EL (cell line): Measurements from ENCODE around the gene GDPD5.

Experiments
- DNase-seq: peaks from one replicate; pipeline ENCODE4 v3.0.0-alpha.2; 2016

The GDPD5 gene

DNA sequence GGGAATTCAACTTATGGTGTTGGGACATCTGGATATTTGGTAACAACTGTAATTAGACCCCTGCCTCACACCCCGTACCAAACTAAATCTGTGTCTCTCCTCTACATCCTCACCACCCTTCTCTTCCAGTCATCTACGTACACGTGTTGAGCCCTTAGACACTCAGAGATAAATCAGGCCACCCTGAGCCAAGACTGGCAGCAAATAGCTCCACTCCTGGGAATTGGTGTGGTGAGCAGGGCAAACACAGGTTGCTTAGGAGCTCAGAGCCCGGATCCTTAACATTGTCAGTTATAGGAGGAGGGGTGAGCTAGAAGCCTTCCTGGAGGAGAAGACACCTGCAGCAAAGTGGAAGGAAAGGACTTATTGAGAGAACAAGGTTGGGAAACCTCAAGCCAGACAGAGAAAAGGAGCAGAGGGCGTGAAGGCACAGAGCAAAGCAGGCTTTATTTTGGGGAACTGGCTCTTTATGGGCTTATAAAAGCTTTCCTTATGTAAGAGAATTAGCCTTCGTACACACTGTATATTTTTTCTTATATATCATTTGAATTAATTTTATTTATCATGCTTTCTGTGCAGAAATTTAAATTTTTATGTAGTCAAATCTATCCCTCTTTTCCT, 55.8 kb downstream of the GDPD5 start:
- no peak for DNase-seq

DNA sequence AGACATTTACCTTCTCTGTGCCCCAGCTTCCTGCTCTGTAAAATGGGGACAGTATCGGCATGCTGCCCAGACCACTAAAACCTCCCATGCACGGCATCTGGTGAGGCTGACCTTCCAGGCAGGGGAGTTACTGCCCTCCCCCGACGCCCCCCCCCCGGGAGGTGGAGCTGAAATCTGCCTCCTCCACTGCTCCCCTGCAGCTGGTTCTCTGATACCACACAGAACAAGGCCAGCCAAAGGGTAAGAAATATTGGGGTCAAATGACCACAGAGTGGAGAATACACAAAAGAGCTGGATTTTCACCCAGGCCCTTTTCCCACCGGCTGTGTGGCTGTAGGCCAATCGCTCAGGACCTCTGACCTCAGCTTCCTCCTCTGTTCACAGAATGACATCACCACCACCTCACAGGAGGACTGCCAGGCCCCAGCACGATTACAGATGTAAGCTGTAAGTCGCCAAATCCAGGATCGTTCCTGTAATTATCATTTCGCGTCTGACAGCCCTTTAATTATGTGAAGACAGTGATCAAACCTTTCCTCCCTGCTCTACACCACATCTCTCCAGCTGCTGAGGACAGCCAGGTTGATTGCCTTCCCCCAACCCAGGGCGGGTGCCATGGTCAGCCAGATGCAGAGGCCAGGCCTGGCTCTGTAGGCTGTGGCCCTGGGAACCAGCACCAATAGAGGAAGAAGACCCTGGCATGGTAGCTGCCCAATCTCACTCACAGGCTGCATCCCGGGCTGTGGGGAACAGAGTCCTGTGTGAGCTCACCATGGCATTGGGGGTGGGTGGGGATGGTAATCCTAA, 57.0 kb downstream of the GDPD5 start:
- peak; percentile 75 for DNase-seq

DNA sequence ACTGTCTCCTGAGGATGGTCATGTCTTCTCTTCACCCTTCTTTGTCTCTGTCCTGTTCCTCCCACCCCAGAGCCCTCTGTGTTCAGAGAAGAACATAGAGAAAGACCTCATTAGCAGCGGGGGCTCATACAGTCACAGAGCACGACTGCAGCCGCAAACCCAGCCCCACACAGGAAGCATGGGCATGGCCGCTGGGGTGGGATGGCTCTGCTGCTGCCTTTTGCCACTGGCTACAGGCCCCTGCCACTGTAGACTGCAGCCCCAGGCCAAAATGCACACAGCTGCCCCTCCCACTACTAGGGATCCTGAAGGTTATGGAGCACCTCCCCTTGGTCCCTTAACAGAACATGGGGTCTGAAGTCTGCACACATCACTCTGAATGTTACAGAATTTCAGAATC, 57.9 kb downstream of the GDPD5 start:
- no peak for DNase-seq

DNA sequence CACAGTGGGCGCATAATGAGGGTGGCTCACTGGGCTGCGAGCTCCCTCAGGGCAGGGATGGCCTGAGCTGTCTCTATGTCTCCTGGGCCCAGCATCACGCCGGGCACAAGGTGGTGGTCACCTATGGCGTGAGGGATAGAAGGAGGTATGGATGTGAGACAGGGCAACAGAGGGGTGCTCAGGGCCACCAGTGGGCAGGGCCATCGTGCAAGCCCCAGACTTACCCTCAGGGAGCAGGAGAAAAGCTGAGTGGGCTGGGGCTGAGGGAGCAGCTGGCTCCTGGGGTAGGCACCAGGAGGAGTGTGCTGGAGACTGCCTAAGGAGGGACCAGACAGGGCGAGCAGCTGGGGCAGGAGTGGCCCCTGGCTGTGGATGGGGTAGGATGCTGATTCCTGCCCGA, 58.4 kb downstream of the GDPD5 start:
- no peak for DNase-seq

DNA sequence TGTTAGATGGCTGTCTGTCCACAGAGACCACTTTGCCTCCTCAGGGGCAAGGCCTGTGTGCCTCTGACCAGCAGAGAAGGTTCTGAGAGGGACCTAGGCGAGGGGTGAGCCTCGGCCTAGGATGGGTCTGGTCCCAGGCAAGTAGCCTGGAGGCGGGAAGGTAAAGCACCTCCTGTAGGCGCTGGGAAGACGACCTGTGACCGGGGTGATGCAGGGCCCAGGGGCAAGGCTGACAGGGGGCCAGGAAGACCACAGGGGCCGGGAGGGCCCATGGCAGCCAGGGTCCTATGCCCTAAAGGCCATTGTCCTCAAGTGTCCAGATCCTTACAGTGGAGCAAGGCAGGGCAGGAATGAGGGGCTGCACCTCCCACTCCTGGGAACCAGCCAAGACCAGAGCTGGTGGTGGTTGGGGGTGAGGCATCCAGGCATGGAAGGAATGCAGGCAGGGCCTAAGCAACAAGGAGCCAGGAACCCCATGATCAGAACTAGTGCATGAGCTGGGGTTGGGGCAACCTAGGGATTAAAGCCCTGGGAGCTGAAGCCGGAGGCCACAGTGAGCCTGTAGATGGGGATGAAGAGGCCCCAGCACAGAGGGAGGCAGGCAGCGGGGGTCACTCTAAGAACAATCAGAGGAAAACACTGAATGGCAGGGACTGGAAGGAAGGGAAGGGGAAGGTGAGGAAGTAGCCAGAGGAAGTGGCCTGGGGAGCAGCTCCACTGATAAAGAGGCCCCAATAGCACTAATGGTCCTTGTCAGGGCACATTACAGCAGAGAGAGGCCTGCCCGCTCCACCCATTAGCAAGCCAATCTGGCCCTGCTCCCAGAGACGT, 59.8 kb downstream of the GDPD5 start:
- DNase-seq, result peak; percentile 72

DNA sequence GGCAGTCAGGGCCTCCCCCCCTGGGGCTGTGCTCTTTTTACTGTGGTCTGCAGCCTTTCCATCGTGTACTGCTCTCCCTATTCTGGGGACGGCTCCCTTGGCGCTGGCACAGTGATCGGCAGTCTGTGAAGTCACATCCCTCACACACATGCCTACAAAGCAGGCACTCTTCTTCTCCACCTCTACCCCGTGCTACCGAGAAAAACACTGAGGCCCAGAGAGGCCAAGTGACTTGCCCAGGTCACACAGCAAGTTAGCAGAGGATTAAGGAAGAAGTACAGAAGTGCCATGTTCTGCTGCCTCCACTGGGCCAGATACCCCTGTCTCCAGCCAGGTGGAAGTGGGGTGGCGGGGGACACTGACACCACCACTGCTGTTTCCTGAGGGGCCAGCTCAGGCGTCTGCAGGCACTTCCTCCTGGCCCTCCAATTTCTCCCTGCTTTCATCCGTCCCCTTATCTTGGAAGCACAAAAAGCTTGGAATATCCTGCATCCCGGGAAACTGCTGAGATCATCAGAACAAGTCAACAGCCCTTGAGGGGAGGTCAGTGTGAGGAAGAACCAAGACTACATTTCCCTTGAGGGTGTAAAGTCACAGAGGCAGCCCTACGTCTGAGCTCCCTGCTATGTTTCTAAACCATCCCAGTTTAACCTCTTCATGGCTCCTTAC, 62.5 kb downstream of the GDPD5 start:
- DNase-seq, result no peak

DNA sequence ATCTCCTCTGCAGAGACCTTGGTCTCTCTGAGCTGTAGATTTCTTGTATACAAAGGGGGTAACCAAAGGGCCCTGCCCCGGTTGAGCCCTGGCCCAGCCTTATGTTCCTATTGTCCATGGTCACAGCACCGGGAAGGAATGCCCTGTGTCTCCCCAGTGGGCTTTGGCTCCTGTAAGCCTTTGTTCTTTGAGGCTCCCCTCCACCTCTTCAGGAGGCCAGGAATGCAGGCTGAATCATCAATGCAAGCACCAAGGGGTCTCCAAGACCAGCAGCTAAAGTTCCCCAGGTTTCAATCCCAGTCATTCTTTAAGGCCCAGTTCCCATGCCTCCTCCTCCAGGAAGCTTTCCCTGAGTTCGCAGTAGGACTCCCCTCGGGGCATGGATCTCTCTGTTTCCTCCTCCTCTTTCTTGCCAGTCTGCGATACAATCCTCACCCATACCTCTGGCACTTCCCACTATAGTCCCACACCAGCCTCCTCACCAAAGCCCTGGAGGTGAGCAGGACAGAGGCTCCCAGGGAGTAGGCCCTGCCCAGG, 63.6 kb downstream of the GDPD5 start:
- no peak for DNase-seq

DNA sequence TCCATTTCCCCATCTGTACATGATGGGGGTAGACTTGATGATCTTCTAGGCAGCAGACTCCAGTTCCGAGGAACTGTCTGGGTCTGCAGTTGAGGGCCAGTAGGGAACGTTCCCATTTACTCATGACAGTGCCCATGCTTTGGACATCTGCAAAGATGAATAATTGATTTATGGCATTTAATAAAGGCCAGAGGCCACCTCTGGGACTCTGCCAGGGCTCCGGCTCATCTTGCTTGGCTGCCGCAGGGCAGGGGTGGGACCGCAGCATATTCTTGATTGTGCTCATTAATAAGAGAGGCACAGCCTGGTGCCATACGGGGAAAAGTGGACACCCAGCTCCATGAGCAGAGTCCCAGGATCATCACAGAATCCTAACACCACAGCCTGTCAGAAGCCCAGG, 64.6 kb downstream of the GDPD5 start:
- peak; percentile 17 for DNase-seq

DNA sequence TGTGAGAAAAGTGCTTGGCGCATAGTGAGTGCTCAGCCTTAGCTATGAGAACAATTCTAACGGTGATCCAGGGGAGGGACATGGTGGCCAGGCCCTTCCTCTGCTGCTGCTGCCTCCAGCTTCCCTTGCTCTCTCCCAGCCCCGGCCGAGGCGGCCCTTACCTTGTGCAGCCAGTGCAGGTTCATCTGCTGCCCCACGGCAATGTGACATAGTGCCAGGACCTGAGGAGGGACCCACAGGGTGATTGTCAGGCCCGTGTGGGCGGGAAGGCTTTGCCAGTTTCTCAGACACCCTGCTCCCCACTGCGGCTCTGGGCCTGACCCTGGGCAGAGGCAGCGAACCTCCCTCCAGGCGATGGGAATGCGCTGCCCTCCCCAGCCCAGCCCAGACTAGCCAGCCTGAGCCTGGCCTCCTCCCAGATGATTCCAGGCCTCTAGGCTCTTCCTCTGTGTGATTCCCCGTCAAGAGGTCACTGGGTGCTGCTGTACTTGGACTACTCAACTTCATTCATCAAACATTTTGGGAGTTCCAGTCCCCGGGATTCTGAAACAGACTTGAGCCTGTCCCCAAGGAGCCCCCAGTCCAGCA, 69.1 kb downstream of the GDPD5 start:
- DNase-seq, result no peak

DNA sequence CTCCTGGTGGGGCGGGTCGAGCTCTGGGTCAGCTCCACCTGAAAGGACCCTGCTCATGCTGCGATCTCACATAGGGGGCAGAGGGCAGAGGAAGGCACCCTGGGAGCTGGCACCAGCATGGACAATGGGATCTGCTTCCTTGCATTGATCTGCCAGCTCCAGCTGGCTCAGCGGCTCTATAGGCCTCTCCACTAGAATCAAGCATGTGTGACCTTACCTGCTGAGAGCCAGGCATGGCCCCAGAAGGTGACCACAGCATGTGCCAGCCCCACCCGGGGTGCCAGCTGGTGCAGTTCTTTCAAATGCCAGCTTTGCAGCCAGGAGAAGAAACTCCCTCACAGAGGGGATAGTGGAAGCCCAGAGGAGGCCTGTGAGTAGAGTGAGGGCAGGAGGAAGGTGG, 70.8 kb downstream of the GDPD5 start:
- no peak for DNase-seq

DNA sequence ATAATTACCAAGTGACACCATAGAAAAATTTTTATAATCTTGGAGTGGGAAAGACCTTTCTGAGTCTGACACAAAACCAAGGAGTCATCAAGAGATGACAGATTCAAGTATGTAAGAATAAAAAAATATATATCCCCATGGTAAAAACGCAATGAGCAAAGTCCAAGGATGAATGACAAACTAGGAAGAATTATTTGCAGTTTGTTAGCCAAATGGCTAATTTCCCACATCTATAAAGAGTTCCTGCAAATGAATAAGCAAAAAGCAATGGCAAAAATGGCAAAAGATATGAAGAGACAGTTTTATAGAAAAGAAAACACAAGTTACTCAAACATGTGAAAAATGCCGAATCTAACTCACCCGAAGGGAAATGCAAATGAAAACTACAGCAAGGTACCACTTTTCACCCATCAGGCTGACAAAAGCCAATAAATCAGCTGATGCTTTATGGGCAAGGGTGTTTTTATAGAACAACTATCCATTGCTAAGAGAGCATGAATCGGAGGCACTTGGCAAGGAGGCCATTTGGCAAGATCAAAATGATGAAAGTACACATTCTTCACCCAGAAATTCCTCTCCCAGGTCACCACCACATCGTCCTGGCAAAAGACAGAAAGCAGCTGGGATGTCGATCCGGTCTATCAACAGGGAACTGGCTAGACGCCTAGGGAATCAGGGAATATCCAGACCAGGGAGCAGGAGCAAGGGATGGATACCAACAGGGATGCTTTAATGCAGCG, 71.7 kb downstream of the GDPD5 start:
- peak; percentile 65 for DNase-seq

DNA sequence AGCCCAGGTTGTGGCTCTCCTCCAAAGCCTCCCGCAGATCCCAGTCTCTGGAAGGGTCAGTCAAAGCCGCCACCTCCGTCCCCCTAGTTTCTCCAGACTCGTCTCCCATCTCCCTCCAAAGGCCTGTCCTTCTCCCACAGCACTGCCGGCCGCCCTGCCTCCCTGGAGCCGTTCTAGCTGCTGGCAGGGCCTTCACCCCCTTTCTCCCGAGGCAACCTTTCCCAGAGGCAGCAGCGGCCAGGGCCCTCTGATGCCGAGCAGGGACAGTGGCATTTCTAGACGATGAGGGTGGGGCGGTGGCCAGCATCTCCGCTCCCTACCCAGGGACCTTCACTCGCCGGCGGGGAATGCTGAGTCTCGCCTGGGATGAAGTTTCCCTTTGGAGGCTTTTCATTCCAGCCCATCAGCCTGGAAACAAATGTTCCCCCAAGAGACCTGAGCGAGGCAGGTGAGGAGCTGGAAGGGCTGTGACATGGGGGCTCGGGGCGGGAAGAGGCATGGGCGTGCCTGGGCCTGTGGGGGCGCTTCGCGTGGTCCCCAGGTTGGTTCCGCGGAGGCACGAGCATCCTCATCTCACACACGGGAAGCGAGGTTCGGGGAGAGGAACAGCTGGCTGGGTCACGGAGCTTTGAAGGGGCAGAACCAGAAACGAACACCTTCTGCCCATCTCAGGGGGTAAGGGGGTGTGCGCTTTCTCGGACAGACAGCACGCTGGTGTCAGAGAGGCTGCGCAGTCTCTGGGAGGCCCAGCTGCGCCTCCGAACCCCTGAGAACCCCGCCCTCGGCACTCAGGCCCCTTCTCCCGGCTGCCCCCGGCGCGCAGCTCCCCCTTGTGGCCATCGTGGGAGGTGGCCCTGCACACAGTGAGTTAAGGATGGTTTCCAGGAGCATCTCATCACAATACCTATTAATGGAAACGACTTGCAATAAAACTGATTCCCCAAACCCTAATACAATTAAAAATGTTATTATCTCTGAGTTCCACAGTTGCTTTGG, 74.6 kb downstream of the GDPD5 start:
- no peak for DNase-seq

DNA sequence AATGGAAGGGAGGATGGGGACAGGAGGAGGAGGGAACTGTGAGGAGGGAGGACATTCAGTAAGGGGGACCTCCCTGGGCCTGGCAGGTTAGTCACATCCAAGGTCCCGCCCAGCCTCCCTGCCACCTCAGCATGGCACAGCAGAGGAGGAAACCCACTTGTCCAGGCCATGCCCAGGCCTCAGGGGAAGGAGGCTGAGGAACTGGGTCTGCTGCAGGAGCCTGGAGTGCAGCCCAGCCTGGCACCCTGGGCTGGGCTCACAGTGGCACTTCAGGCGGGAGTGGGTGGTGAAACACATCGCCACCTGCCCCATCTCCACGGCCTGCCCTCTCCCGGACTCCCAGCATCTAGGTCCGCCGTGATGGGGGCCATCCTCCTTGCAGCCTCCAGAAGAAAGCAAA, 75.5 kb downstream of the GDPD5 start:
- no peak for DNase-seq

DNA sequence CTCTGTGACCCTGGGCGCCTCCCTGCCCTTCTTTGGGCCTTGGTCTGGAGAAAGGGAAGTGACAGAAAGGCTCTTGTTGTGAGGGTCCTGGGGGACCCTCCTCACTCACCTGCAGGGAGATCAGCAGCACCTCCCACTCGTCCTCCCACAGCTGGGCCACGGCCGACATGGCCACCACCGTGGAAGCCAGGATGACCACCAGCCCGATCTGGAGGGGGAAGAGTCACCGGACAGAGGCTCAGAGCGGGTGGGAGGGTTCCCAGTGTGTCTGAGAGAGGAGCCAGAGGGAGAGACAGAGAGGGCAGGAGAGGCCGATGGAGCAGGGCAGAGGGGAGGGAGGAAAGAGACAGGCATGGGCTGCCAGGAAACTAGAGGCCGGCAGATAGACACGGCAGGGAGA, 76.0 kb downstream of the GDPD5 start:
- no peak for DNase-seq

DNA sequence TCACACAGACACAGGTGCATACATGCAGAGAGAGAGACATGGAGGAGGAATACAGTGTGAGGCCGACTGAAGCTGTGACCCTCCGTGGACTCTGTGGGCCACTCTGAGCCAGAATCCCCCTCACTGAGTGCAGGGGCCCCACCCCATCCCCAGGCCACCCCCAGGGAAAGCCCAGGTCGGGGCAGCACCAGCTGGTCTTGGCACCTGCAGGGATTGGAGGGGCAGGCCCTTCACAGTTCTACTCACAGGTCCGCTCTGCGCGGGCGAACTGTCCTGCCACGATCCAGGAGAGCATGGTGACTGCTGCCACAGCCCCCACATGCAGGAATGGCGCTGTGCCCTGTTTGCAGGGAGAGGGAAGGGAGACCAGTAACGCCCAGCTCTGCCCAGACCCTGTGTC, 76.5 kb downstream of the GDPD5 start:
- no peak for DNase-seq

DNA sequence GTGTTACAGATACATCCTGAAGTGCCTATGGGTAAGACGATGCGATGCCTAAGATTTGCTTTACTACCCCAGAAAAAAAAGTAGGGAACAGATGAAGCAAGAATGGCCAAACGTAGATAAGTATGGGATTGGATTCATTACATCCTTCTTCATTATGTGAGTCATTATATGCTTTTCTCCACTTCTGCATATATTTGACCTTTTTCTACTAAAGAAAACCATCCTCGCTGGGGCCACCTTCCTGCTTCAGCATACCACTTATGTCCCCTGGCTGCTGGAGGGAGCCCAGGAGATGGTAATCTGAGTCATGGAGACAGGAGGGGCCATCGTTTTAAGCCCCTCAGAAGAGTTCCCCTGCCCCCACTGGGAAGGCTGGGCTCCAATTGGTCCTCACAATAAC, 78.3 kb downstream of the GDPD5 start:
- no peak for DNase-seq

DNA sequence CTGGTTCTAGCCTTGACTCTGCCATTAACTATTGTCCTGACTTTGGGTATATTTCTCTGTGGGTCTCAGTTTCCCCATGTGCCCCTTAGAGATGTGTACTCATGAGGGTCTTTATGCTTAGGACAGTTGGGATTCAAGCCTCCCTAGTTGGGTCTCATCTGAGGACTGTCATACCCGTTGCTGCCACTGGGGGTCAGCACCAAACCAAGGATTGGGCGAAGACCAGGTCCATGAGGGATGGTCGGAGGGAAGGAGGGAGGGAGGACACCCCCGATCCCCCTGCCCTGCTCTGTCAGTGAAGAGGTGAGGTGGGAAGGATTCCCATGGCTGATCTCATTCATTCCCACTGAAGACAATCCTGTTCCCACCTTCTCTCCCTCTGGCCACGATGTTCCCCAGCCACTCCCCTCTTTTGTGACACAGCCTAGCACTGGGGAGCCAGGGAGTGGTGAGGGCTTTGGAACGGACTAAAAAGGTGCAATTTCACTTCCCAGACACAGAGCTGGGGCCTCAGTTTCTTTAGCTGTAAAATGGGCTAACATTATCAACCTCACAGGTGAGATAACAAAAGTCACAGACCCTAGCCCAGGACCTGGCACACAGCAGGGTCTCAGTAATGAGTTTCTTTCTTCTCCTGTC, 80.3 kb downstream of the GDPD5 start:
- DNase-seq, result peak; percentile 60

DNA sequence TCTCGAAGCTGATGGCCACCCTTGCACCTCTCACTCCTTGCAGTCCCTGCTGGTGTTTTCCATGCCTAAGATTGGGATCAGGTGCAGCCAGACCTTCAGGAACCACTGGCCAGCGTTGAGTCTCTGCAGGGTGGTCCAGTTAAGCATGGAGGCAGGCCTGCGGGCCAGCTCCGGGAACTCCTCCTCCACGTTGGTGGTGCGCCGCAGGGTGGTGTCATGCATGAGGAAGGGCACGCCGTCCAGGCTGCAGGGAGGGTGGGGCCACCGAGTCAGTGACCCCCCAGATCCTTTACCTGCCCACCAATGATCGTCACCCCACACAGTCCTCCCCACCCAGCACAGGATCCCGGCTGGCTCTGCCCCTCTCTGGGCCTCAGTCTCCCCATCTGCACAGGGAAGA, 82.7 kb downstream of the GDPD5 start:
- no peak for DNase-seq

DNA sequence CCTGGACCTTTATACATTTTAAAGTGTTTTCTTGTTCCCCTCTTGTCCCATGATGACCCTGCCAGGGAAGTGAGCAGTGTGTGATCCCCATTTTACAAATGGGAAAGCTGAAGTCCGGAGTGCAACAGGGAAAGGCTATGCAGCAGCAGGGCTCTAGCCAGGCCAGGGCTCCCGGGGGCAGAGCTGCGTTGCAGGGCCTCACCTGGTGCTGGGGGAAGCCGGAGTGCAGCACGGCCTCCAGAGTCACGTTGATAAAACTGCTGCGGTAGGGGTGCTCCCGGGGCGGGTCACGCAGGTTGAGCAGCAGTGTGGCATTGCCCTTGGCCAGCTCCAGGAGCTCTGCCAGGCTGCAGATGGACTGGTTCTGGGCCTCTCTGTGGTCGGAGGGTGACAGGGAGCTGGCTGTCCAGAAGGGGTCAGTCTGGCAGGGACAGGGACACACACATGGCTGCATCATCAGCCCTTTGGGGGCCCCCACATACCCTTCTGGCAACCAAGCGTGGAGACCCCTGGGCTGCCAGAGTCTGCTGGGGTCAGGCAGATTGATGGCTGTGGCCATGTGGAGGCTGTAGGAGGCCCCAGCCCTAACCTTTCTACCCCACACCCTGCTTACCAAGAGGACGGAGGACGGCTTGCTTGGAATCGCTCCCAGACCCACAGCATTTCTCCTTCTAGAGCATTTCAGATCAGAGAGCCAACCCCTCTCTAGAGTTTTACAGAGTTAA, 83.4 kb downstream of the GDPD5 start:
- no peak for DNase-seq

DNA sequence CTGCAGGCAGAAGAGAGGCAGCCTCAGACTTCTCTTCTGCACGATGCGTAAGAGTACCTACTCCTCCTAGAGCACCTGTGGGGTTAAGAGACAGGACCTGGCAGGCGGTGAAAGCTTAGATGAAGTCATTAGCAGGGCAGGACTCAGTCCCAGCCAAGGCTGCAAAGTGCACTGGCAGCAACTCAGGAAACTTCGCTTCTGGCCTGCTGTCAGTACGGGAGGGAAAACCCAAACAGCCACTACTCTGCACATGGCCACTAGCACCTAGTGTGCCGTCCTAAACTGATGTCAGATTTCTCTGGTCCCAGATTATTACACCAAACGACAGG, 84.0 kb downstream of the GDPD5 start:
- no peak for DNase-seq
